ENCODE results near the gene LYPD3.

Gene LYPD3

GRCh38 chr19:43485951-43486350, 20.5 kb upstream of the LYPD3 start:
- no peak for DNase-seq (ENCODE audit: low read depth in 2 of 2)

- no peak for DNase-seq (ENCODE audit: low read depth in 2 of 2)
Measured at GRCh38 chr19:43483281-43483680, 17.9 kb upstream of the LYPD3 start.

- DNase-seq (ENCODE audit: low read depth in 2 of 2), result no peak
Measured at GRCh38 chr19:43482193-43482592, 16.8 kb upstream of the LYPD3 start.

- no peak for DNase-seq (ENCODE audit: low read depth in 2 of 2)
Measured at GRCh38 chr19:43481701-43482100, 16.3 kb upstream of the LYPD3 start.

GRCh38 chr19:43480574-43480973, 15.2 kb upstream of the LYPD3 start:
- no peak for DNase-seq (ENCODE audit: low read depth in 2 of 2)

GRCh38 chr19:43479961-43480561, 14.7 kb upstream of the LYPD3 start:
- DNase-seq (ENCODE audit: low read depth in 2 of 2), result no peak

GRCh38 chr19:43479226-43479625, 13.8 kb upstream of the LYPD3 start:
- DNase-seq (ENCODE audit: low read depth in 2 of 2), result no peak

- DNase-seq (ENCODE audit: low read depth in 2 of 2), result no peak
Measured at GRCh38 chr19:43478323-43478722, 12.9 kb upstream of the LYPD3 start.

- no peak for DNase-seq (ENCODE audit: low read depth in 2 of 2)
Measured at GRCh38 chr19:43476606-43477005, 11.2 kb upstream of the LYPD3 start.

GRCh38 chr19:43474986-43475705, 9.7 kb upstream of the LYPD3 start:
- DNase-seq (ENCODE audit: low read depth in 2 of 2), result peak; percentile 86 to 87

- DNase-seq (ENCODE audit: low read depth in 2 of 2), result no peak
Measured at GRCh38 chr19:43474487-43474886, 9.1 kb upstream of the LYPD3 start.

- DNase-seq (ENCODE audit: low read depth in 2 of 2), result no peak
Measured at GRCh38 chr19:43471091-43471490, 5.7 kb upstream of the LYPD3 start.

- peak in 1 of 2 donors; percentile 61 for DNase-seq (ENCODE audit: low read depth in 2 of 2)
Measured at GRCh38 chr19:43470288-43470687, 4.9 kb upstream of the LYPD3 start.

GRCh38 chr19:43469160-43469480, 3.7 kb upstream of the LYPD3 start:
- DNase-seq (ENCODE audit: low read depth in 2 of 2), result no peak

- no peak for DNase-seq (ENCODE audit: low read depth in 2 of 2)
Measured at GRCh38 chr19:43468354-43469159, 3.1 kb upstream of the LYPD3 start.

GRCh38 chr19:43467730-43468129, 2.3 kb upstream of the LYPD3 start:
- no peak for DNase-seq (ENCODE audit: low read depth in 2 of 2)

GRCh38 chr19:43467276-43467675, 1.9 kb upstream of the LYPD3 start:
- no peak for DNase-seq (ENCODE audit: low read depth in 2 of 2)

GRCh38 chr19:43466793-43467192, 1.4 kb upstream of the LYPD3 start:
- no peak for DNase-seq (ENCODE audit: low read depth in 2 of 2)

- DNase-seq (ENCODE audit: low read depth in 2 of 2), result no peak
Measured at GRCh38 chr19:43464134-43464775, 1.2 kb downstream of the LYPD3 start.

- peak; percentile 98 for DNase-seq (ENCODE audit: low read depth in 2 of 2)
Measured at GRCh38 chr19:43463381-43464133, 1.9 kb downstream of the LYPD3 start.

GRCh38 chr19:43462785-43463380, 2.5 kb downstream of the LYPD3 start:
- DNase-seq (ENCODE audit: low read depth in 2 of 2), result no peak

All from stimulated activated CD8-positive, alpha-beta memory T cell treated with anti-CD3 and anti-CD28 coated beads, Interleukin-15, amount 100 ng/mL, for 48 hours (primary cell).